ENCODE data around the gene MAP3K5. TPM values are rescaled to one million over a fixed set of nuclear protein-coding genes. Genes with fewer than 3 reads are reported as not detected.
A peak's percentile ranks its signal among the peaks of the same experiment; 100 is the strongest.

The MAP3K5 gene
- total and polyA plus RNA-seq, 9 of the 15 experiments (the other 6 are each of a cell fraction or from before 2014, with no cell fraction given) = 2.2 to 13.0 (median 9.9) TPM

GRCh38 chr6:136791296-136792094 lies 782 bp downstream of the MAP3K5 start:
- Histone ChIP-seq H3K27me3 (ENCODE audit: control insufficient read depth in 2 of 2, insufficient read depth in 2 of 2, low read length in 2 of 2) (no peaks in the 10 kb centered on the region; a peak in 1 of 5 replicates), H3K4me3 (peak overlapping the region; percentile 63), H3K4me2 (ENCODE audit: insufficient read depth, low read length) (peak overlapping the region; percentile 89), H3K4me1 (replicated peaks in 1 of 2; ENCODE audit: control insufficient read depth in 2 of 2, insufficient read depth in 2 of 2, low read length in 2 of 2) (peaks cover 17 to 21% of the 10 kb centered on the region in 2 experiments; a peak in 4 of 5 replicates), H3K9me1 (ENCODE audit: control insufficient read depth, insufficient read depth, low read length) (no peaks in the 10 kb centered on the region), H2AFZ (ENCODE audit: low read depth, low read length) (peak overlapping the region; percentile 70), H3K9me3 (replicated peaks; ENCODE audit: control insufficient read depth, insufficient read depth, low read depth, low read length) (no peaks in the 10 kb centered on the region), H3K36me3 (ENCODE audit: control insufficient read depth, insufficient read depth, low read length) (peaks cover 3% of the 10 kb centered on the region; the same call in 1 of the 3 replicates), H4K20me1 (replicated peaks; ENCODE audit: control insufficient read depth, insufficient read depth, low read length) (no peaks in the 10 kb centered on the region), H3K79me2 (ENCODE audit: control insufficient read depth, insufficient read depth, low read length) (peaks cover 57% of the 10 kb centered on the region), H3K9ac (ENCODE audit: insufficient read depth in 1 of 2, low read depth in 2 of 2, low read length in 2 of 2) (peak overlapping the region; percentile 83 to 92), H3K27ac (ENCODE audit: extremely low read depth, low read depth, low read length) (peak overlapping the region; percentile 86)
- WGBS (ENCODE audit: insufficient coverage, low coverage, missing lambda C conversion rate) = 29% methylated on average over 50 of the region's 62 CpGs
- POLR2A ChIA-PET = interaction anchor here (0.6 to 2.0 kb wide), 14 partner anchors 8 to 280 kb away, joined by 3 to 13 read pairs (median 4); no protein-coding TSS in a partner anchor
- DNase-seq (ENCODE audit: extremely low read depth in 1 of 4, low spot score in 3 of 4) (peak; percentile 48 to 87 (median 53)), FAIRE-seq (peak; percentile 37), ATAC-seq (peak; percentile 62)
- intact Hi-C loops (cut with micrococcal nuclease) (loop anchor here (1.0 to 5.0 kb wide), 3 partner anchors 52 to 494 kb away; no protein-coding TSS in a partner anchor), in situ Hi-C loops (cut with MboI) (loop anchor here (5.0 kb wide), 1 partner anchor 149 kb away; no protein-coding TSS in a partner anchor)
- BruUV-seq (replicated peaks) = no TSS peak
- CTCF ChIA-PET (ENCODE audit: low intra/inter-chr PET ratio) = interaction anchor here (0.6 to 5.5 kb wide), 7 partner anchors 144 to 209 kb away, joined by 3 to 89 read pairs (median 10); no protein-coding TSS in a partner anchor
- TF ChIP-seq HOXB6 (CRISPR knock-in tag; IDR thresholded peaks at IDR 0.05; ENCODE audit: borderline replicate concordance) = no peak
- TF ChIP-seq SP2 (IDR thresholded peaks at IDR 0.05; ENCODE audit: extremely low read depth, low read depth, low read length, poor library complexity, severe bottlenecking) = no peak
- no peak for TF ChIP-seq HOMEZ (CRISPR knock-in tag; IDR thresholded peaks at IDR 0.05)
- TF ChIP-seq ZNF347 (CRISPR knock-in tag; IDR thresholded peaks at IDR 0.05; ENCODE audit: low read depth) = no peak
- no peak for TF ChIP-seq KLF1 (tag; IDR thresholded peaks at IDR 0.05)
- 0 out of 2 replicates have a peak, but pooled peaks have one; percentile 24 for TF ChIP-seq ZBTB26 (CRISPR knock-in tag; IDR thresholded peaks at IDR 0.05)
- TF ChIP-seq ZBTB1 (CRISPR knock-in tag; IDR thresholded peaks at IDR 0.05; ENCODE audit: borderline replicate concordance, low read depth) = no peak; the same call in 1 of the 2 replicates
- TF ChIP-seq, protein P1, sequence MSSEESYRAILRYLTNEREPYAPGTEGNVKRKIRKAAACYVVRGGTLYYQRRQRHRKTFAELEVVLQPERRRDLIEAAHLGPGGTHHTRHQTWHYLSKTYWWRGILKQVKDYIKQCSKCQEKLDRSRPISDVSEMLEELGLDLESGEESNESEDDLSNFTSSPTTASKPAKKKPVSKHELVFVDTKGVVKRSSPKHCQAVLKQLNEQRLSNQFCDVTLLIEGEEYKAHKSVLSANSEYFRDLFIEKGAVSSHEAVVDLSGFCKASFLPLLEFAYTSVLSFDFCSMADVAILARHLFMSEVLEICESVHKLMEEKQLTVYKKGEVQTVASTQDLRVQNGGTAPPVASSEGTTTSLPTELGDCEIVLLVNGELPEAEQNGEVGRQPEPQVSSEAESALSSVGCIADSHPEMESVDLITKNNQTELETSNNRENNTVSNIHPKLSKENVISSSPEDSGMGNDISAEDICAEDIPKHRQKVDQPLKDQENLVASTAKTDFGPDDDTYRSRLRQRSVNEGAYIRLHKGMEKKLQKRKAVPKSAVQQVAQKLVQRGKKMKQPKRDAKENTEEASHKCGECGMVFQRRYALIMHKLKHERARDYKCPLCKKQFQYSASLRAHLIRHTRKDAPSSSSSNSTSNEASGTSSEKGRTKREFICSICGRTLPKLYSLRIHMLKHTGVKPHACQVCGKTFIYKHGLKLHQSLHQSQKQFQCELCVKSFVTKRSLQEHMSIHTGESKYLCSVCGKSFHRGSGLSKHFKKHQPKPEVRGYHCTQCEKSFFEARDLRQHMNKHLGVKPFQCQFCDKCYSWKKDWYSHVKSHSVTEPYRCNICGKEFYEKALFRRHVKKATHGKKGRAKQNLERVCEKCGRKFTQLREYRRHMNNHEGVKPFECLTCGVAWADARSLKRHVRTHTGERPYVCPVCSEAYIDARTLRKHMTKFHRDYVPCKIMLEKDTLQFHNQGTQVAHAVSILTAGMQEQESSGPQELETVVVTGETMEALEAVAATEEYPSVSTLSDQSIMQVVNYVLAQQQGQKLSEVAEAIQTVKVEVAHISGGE (CRISPR knock-in tag; IDR thresholded peaks at IDR 0.05) = no peak
- peak; percentile 41; the same call in 1 of the 2 replicates for TF ChIP-seq ZSCAN29 (IDR thresholded peaks at IDR 0.05)
- TF ChIP-seq CXXC5 (CRISPR knock-in tag; IDR thresholded peaks at IDR 0.05) = peak; percentile 61
- TF ChIP-seq ID3 (CRISPR knock-in tag; IDR thresholded peaks at IDR 0.05) = no peak
- TF ChIP-seq ID3 (tag; IDR thresholded peaks at IDR 0.05) = 0 out of 2 replicates have a peak, but pooled peaks have one; percentile 37
